ENCODE data around the gene CAMK2A. TPM values are rescaled to one million over a fixed set of nuclear protein-coding genes. Genes with fewer than 3 reads are reported as not detected.

CAMK2A gene
- total and polyA plus RNA-seq, 9 donors = 0.12 to 1.3 (median 0.62) TPM

- no peak for TF ChIP-seq POLR2A (IDR thresholded peaks at IDR 0.05)
- TF ChIP-seq EP300 (IDR thresholded peaks at IDR 0.05) = no peak
- TF ChIP-seq CTCF (IDR thresholded peaks at IDR 0.05) = no peak
- H3K4me1 ChIP-seq (ENCODE audit: insufficient read depth) = no peaks in the 10 kb centered on the region
- no peak for DNase-seq
- H3K27me3 ChIP-seq = no peaks in the 10 kb centered on the region
- H3K36me3 ChIP-seq = no peaks in the 10 kb centered on the region
- no peak overlapping the region for H3K27ac ChIP-seq
- WGBS, 3 donors = 91 to 96% (median 94%) methylated on average over 1 of the region's 1 CpG
- intact Hi-C loops (cut with DNase I) = no loop called here
- no peak overlapping the region for H3K4me3 ChIP-seq
- no peaks in the 10 kb centered on the region for H3K9me3 ChIP-seq
These were observed 32.2 kb upstream of the CAMK2A start for GRCh38 chr5:150321784-150322183.

- no peaks in the 10 kb centered on the region for H3K9me3 ChIP-seq
- no peak overlapping the region for H3K27ac ChIP-seq
- no peaks in the 10 kb centered on the region for H3K36me3 ChIP-seq
- no peak for DNase-seq
- H3K27me3 ChIP-seq = no peaks in the 10 kb centered on the region
- H3K4me1 ChIP-seq (ENCODE audit: insufficient read depth) = no peaks in the 10 kb centered on the region
- H3K4me3 ChIP-seq = no peak overlapping the region
- TF ChIP-seq POLR2A (IDR thresholded peaks at IDR 0.05) = no peak
- TF ChIP-seq CTCF (IDR thresholded peaks at IDR 0.05) = no peak
- TF ChIP-seq EP300 (IDR thresholded peaks at IDR 0.05) = no peak
- intact Hi-C loops (cut with DNase I) = no loop called here
- 83 to 98% (median 93%) methylated on average over 1 of the region's 1 CpG for WGBS, 3 donors
These were observed 31.6 kb upstream of the CAMK2A start for GRCh38 chr5:150321211-150321610.

GRCh38 chr5:150320044-150320613 is 30.6 kb upstream of the CAMK2A start:
- no peak for TF ChIP-seq EP300 (IDR thresholded peaks at IDR 0.05)
- no peak for TF ChIP-seq CTCF (IDR thresholded peaks at IDR 0.05)
- TF ChIP-seq POLR2A (IDR thresholded peaks at IDR 0.05) = no peak
- intact Hi-C loops (cut with DNase I) = no loop called here
- WGBS, 3 donors = 31 to 56% (median 47%) methylated on average over 2 of the region's 2 CpGs

GRCh38 chr5:150319484-150319790 is 29.9 kb upstream of the CAMK2A start:
- Histone ChIP-seq H3K27ac (no peak overlapping the region), H3K9me3 (no peaks in the 10 kb centered on the region), H3K4me1 (ENCODE audit: insufficient read depth) (no peaks in the 10 kb centered on the region), H3K4me3 (no peak overlapping the region), H3K27me3 (no peaks in the 10 kb centered on the region), H3K36me3 (no peaks in the 10 kb centered on the region)
- intact Hi-C loops (cut with DNase I) = no loop called here
- 88 to 92% (median 91%) methylated on average over 6 of the region's 6 CpGs for WGBS, 3 donors
- no peak for DNase-seq
- no peak for TF ChIP-seq POLR2A (IDR thresholded peaks at IDR 0.05)
- no peak for TF ChIP-seq EP300 (IDR thresholded peaks at IDR 0.05)
- TF ChIP-seq CTCF (IDR thresholded peaks at IDR 0.05) = no peak

More at GRCh38 chr5:150320044-150320613, 30.6 kb upstream of the CAMK2A start:
- Histone ChIP-seq H3K27ac (no peak overlapping the region), H3K27me3 (no peaks in the 10 kb centered on the region), H3K4me1 (ENCODE audit: insufficient read depth) (no peaks in the 10 kb centered on the region), H3K9me3 (no peaks in the 10 kb centered on the region), H3K4me3 (no peak overlapping the region), H3K36me3 (no peaks in the 10 kb centered on the region)
- peak; percentile 44 to 68 (median 58) for DNase-seq
